Epithelial cell of esophagus (primary cell): ENCODE results near the gene INS.
"Not testable (repeated sequence)": the region's sequence is repeated elsewhere in the genome, so short reads cannot be mapped to it uniquely, and the experiment has no call there.

Experiments
- DNase-seq: peaks from one replicate; pipeline ENCODE4 v3.0.0; 2010; ENCODE audit warnings: low read depth
- H3K4me3 ChIP-seq: 2 replicates; pipeline ENCODE4 v1.5.1; 2011; ENCODE audit warnings: mild to moderate bottlenecking, low read length, control low read depth
- TF ChIP-seq, protein P1 (sequence below): IDR thresholded peaks from 2 replicates; pipeline ENCODE4 v1.5.1; 2011; ENCODE audit warnings: low read depth, mild to moderate bottlenecking, low read length, control low read depth, inconsistent platforms; ENCODE audit not compliant: insufficient read depth; ENCODE audit errors: missing control alignments

The INS gene

GRCh38 chr11:2126520-2127085, 34.4 kb downstream of the INS start:
- TF ChIP-seq, protein P1, sequence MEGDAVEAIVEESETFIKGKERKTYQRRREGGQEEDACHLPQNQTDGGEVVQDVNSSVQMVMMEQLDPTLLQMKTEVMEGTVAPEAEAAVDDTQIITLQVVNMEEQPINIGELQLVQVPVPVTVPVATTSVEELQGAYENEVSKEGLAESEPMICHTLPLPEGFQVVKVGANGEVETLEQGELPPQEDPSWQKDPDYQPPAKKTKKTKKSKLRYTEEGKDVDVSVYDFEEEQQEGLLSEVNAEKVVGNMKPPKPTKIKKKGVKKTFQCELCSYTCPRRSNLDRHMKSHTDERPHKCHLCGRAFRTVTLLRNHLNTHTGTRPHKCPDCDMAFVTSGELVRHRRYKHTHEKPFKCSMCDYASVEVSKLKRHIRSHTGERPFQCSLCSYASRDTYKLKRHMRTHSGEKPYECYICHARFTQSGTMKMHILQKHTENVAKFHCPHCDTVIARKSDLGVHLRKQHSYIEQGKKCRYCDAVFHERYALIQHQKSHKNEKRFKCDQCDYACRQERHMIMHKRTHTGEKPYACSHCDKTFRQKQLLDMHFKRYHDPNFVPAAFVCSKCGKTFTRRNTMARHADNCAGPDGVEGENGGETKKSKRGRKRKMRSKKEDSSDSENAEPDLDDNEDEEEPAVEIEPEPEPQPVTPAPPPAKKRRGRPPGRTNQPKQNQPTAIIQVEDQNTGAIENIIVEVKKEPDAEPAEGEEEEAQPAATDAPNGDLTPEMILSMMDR: no peak
- no peak overlapping the region for H3K4me3 ChIP-seq
- no peak for DNase-seq

- DNase-seq, H3K4me3 ChIP-seq: not testable (repeated sequence)
These were observed 36.1 kb downstream of the INS start for GRCh38 chr11:2124736-2125484.

- TF ChIP-seq, protein P1: no peak
- no peak overlapping the region for H3K4me3 ChIP-seq
- no peak for DNase-seq
These were observed 37.4 kb downstream of the INS start for GRCh38 chr11:2123628-2123960.

- DNase-seq: no peak
These were observed 37.9 kb downstream of the INS start for GRCh38 chr11:2122907-2123627.

DNA sequence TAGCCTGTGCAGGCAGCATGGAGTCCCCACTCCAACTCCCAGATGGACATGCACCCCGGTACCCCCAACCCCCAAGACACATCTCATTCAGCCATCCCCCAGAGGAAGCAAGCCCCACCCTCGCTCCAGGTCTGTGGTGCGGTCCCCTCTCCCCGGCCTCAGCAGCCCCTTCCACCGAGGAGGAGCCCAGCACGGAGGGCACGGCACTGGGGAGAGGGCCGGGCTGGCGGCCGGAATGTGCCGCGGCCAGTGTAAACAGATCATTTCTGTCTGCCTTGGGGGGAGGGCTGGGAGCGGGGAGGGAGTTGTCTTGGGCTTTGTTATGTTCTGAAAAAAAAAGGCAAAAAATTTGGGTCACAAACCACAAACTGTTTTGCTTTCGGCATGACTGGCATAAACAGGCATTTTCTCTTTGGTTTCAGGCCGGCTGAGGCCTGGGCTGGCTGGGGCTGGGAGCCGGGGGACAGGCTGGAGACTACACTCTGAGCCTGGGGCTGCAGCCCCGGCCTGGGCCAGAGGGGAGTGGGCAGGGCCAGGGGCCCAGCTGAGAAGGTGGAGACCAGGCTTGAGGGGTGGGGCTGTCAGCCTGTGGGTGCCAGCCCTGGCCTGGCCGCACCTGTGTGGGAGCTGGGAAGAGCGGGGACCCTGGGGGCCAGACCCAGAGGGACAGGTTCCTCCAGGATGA, 38.6 kb downstream of the INS start:
- DNase-seq: no peak
- TF ChIP-seq, protein P1: no peak
- no peak overlapping the region for H3K4me3 ChIP-seq

More at GRCh38 chr11:2122907-2123627, 37.9 kb downstream of the INS start:
- TF ChIP-seq, protein P1: no peak
- H3K4me3 ChIP-seq: no peak overlapping the region

GRCh38 chr11:2121227-2122130, 39.5 kb downstream of the INS start:
- no peak for DNase-seq
- TF ChIP-seq, protein P1: no peak
- H3K4me3 ChIP-seq: no peak overlapping the region
